Endothelial cell of umbilical vein (primary cell): ENCODE measurements around the gene OR2B6. TPM values are rescaled to one million over a fixed set of nuclear protein-coding genes. Genes with fewer than 3 reads are reported as not detected.
"Not testable (repeated sequence)": the region's sequence is repeated elsewhere in the genome, so short reads cannot be mapped to it uniquely, and the experiment has no call there.

ENCODE experiments used
- BruUV-seq: library from RNA; stranded (reverse); fragments of 400-500 nt; replicated peaks from 2 replicates; lab custom pipeline; 2021; lab: Mats Ljungman, UMichigan
- CTCF ChIA-PET: fragments of 300-600, 350-600 bp; sonication (Branson Sonifier 250); formaldehyde crosslinking; loops from one replicate; lab custom pipeline; 2021; ENCODE audit warnings: antibody characterized with exemption, inconsistent platforms; lab: Charles Lee
- POLR2A ChIA-PET: fragments of 300-600, 350-600 bp; sonication (Branson Sonifier 250); formaldehyde crosslinking; loops from one replicate; lab custom pipeline; 2021; ENCODE audit warnings: antibody characterized with exemption, inconsistent platforms; lab: Charles Lee
- DNase-seq: peaks from one replicate; pipeline ENCODE4 v3.0.0-alpha.2; 2011; ENCODE audit warnings: low read depth, low spot score
- FAIRE-seq: peaks from 2 replicates; lab custom pipeline; 2011; peaks lifted over from hg19 to GRCh38; lab: Jason Lieb, UNC
- H2AFZ ChIP-seq: 2 replicates; pipeline ENCODE4 v1.6.0; 2012; ENCODE audit warnings: low read depth, low read length, control low read depth, inconsistent platforms
- H3K27ac ChIP-seq: 2 replicates; pipeline ENCODE4 v1.5.1; 2011; ENCODE audit warnings: low read depth, mild to moderate bottlenecking, control low read depth, low read length, moderate library complexity; ENCODE audit not compliant: insufficient read depth
- H3K27me3 ChIP-seq, 2 experiments: 2 replicates each; pipeline versions ENCODE4 v1.6.0 to v1.6.1; 2011; ENCODE audit warnings: low read length in 2 of 2, mixed read lengths in 1 of 2; ENCODE audit not compliant: control insufficient read depth in 2 of 2, insufficient read depth in 2 of 2
- H3K36me3 ChIP-seq, 2 experiments: 2 replicates in 1 of 2; 3 replicates in 1 of 2; pipeline ENCODE4 v1.5.1; 2011; ENCODE audit warnings: low read length in 2 of 2, mild to moderate bottlenecking in 1 of 2, moderate library complexity in 1 of 2; ENCODE audit not compliant: control insufficient read depth in 2 of 2, insufficient read depth in 2 of 2; ENCODE audit errors: extremely low read depth in 1 of 2
- H3K4me1 ChIP-seq: 3 replicates; pipeline ENCODE4 v1.5.1; 2011; ENCODE audit warnings: mild to moderate bottlenecking, low read length; ENCODE audit not compliant: control insufficient read depth, insufficient read depth; ENCODE audit errors: extremely low read depth
- H3K4me2 ChIP-seq: 2 replicates; pipeline ENCODE4 v1.6.1; 2011; ENCODE audit warnings: low read length, control low read depth, mixed read lengths; ENCODE audit not compliant: insufficient read depth
- H3K4me3 ChIP-seq, 3 experiments: fragments of 200-600 bp in 1 of 3; sonication (generic), shearing (Covaris generic) in 1 of 3; replicated peaks in 1 of 3; 2 replicates each; pipeline ENCODE4 v1.5.1; 2011 to 2016; ENCODE audit warnings: control low read depth in 3 of 3, low read length in 3 of 3, mild to moderate bottlenecking in 2 of 3, inconsistent platforms in 1 of 3, low read depth in 1 of 3, moderate library complexity in 1 of 3; ENCODE audit not compliant: insufficient read depth in 1 of 3
- H3K79me2 ChIP-seq: 2 replicates; pipeline ENCODE4 v1.6.0; 2012; ENCODE audit warnings: low read length, inconsistent platforms; ENCODE audit not compliant: control insufficient read depth, insufficient read depth
- H3K9ac ChIP-seq: replicated peaks from 2 replicates; pipeline ENCODE3; 2011; ENCODE audit warnings: low read length, control low read depth; ENCODE audit not compliant: insufficient read depth; ENCODE audit errors: extremely low read depth
- H3K9me1 ChIP-seq: replicated peaks from 3 replicates; pipeline ENCODE4 v1.6.0; 2011; ENCODE audit warnings: mild to moderate bottlenecking, low read length; ENCODE audit not compliant: control insufficient read depth, insufficient read depth; ENCODE audit errors: extremely low read depth
- H3K9me3 ChIP-seq: replicated peaks from 2 replicates; pipeline ENCODE4 v1.5.1; 2012; ENCODE audit warnings: low read length, inconsistent platforms; ENCODE audit not compliant: control insufficient read depth, insufficient read depth
- H4K20me1 ChIP-seq: replicated peaks from 2 replicates; pipeline ENCODE3; 2011; ENCODE audit warnings: mild to moderate bottlenecking, low read length; ENCODE audit not compliant: control insufficient read depth, insufficient read depth; ENCODE audit errors: extremely low read depth
- CTCF ChIP-seq, 2 donors: IDR thresholded peaks; 1 replicate in 1 of 2; 2 replicates in 1 of 2; pipeline ENCODE4 v1.5.1; 2011; ENCODE audit warnings: low read length in 2 of 2, mild to moderate bottlenecking in 2 of 2, moderate library complexity in 2 of 2, control low read depth in 1 of 2, inconsistent platforms in 1 of 2, low read depth in 1 of 2; ENCODE audit not compliant: insufficient read depth in 1 of 2; ENCODE audit errors: extremely low read depth in 1 of 2
- EZH2 ChIP-seq: IDR thresholded peaks from 2 replicates; pipeline ENCODE4 v1.6.1; 2012; ENCODE audit warnings: borderline replicate concordance, low read depth, mild to moderate bottlenecking, moderate library complexity, low read length, inconsistent platforms; ENCODE audit not compliant: severe bottlenecking
- FOS ChIP-seq: IDR thresholded peaks from 2 replicates; pipeline ENCODE4 v1.6.1; 2011; ENCODE audit warnings: mild to moderate bottlenecking, low read length, moderate library complexity, borderline replicate concordance; ENCODE audit not compliant: insufficient read depth
- GATA2 ChIP-seq: IDR thresholded peaks from 2 replicates; pipeline ENCODE4 v1.7.0; 2011; ENCODE audit warnings: low read depth, mild to moderate bottlenecking, moderate library complexity, mixed read lengths, low read length; ENCODE audit not compliant: insufficient read length, insufficient read depth
- JUN ChIP-seq: IDR thresholded peaks from 2 replicates; pipeline ENCODE4 v1.6.1; 2011; ENCODE audit warnings: borderline replicate concordance, low read depth; ENCODE audit not compliant: insufficient read length, insufficient read depth
- MAX ChIP-seq: IDR thresholded peaks from 2 replicates; pipeline ENCODE4 v1.6.1; 2011; ENCODE audit not compliant: insufficient read depth, insufficient read length
- MYC ChIP-seq: IDR thresholded peaks from one replicate; pipeline ENCODE4 v1.6.1; 2011; ENCODE audit warnings: mild to moderate bottlenecking, low read depth, low read length
- POLR2A ChIP-seq: IDR thresholded peaks from 2 replicates; pipeline ENCODE4 v1.6.1; 2012; ENCODE audit warnings: low read depth, mild to moderate bottlenecking, control low read depth, low read length
- POLR2AphosphoS5 ChIP-seq: IDR thresholded peaks from 2 replicates; pipeline ENCODE4 v1.6.1; 2012; ENCODE audit warnings: low read depth, mild to moderate bottlenecking, control low read depth, low read length, moderate library complexity; ENCODE audit not compliant: insufficient read depth
- dilution Hi-C: fragments of 300-500 bp; cut with MboI; formaldehyde crosslinking; loops from one replicate; pipeline ENCODE4 v1.15.0; 2019; ENCODE audit warnings: low sequenced_read_pairs; ENCODE audit not compliant: extremely low pct_ligation_motif_present
- intact Hi-C: fragments of 100-400 bp; cut with micrococcal nuclease; formaldehyde crosslinking; loops from one replicate; pipeline ENCODE4 v1.10.0; 2022
- polyA plus RNA-seq, 4 experiments: library from polyadenylated mRNA; depleted of rRNA in 3 of 4; stranded (reverse) in 3 of 4; unstranded in 1 of 4; fragments of >200 nt; gene quantifications; 2 replicates each; pipeline versions ENCODE4 v1.2.1 to v1.2.3, GENCODE V29; 2011 to 2012; ENCODE audit warnings: missing spikeins in 1 of 4
- total RNA-seq: library from RNA; stranded (reverse); gene quantifications from 2 replicates; pipeline ENCODE4 v1.2.3, GENCODE V29; 2021

The OR2B6 gene
- total and polyA plus RNA-seq, 2 donors (not counting 3 experiments of a cell fraction or from before 2014, with no cell fraction given) = not detected

- H3K27me3 ChIP-seq, BruUV-seq, H3K4me2 ChIP-seq, H3K9me3 ChIP-seq, H3K79me2 ChIP-seq, H3K4me3 ChIP-seq, H2AFZ ChIP-seq, H3K27ac ChIP-seq, H3K9me1 ChIP-seq, DNase-seq, H3K4me1 ChIP-seq, FAIRE-seq, H3K36me3 ChIP-seq, H4K20me1 ChIP-seq, intact Hi-C loops, CTCF ChIA-PET, dilution Hi-C loops, POLR2A ChIA-PET, H3K9ac ChIP-seq: not testable (repeated sequence)
These were observed 27.1 kb upstream of the OR2B6 start for GRCh38 chr6:27929930-27930329.

GRCh38 chr6:27931209-27931608 lies 25.8 kb upstream of the OR2B6 start:
- no peak overlapping the region for H3K4me3 ChIP-seq
- no peak overlapping the region for H3K9ac ChIP-seq
- dilution Hi-C loops (no loop called here), intact Hi-C loops (no loop called here)
- no peaks in the 10 kb centered on the region for H4K20me1 ChIP-seq
- H3K27ac ChIP-seq = no peak overlapping the region
- TF ChIP-seq FOS = no peak
- no peak for TF ChIP-seq MAX
- no peak for TF ChIP-seq JUN
- no peak for TF ChIP-seq POLR2A
- no peak for TF ChIP-seq MYC
- TF ChIP-seq GATA2 = no peak
- no peak for TF ChIP-seq CTCF (IDR thresholded peaks at IDR 0.05; ENCODE audit: extremely low read depth in 1 of 2, insufficient read depth in 1 of 2, low read depth in 1 of 2, low read length in 2 of 2)
- TF ChIP-seq POLR2AphosphoS5 = no peak
- TF ChIP-seq EZH2 = no peak
- BruUV-seq = no TSS peak
- DNase-seq (no peak), FAIRE-seq (peak; percentile 18)
- H3K4me2 ChIP-seq = no peak overlapping the region
- CTCF ChIA-PET = no interaction called here
- no peaks in the 10 kb centered on the region for H3K36me3 ChIP-seq
- no peaks in the 10 kb centered on the region for H3K9me3 ChIP-seq
- no peaks in the 10 kb centered on the region for H3K9me1 ChIP-seq
- no peaks in the 10 kb centered on the region for H3K4me1 ChIP-seq
- POLR2A ChIA-PET = no interaction called here
- peaks cover 0 to 1% of the 10 kb centered on the region in 2 experiments for H3K27me3 ChIP-seq
- no peaks in the 10 kb centered on the region for H3K79me2 ChIP-seq
- H2AFZ ChIP-seq = no peak overlapping the region
